B cell (primary cell): Measurements from ENCODE around the gene EHBP1.

Experiments
- CTCF ChIP-seq: fragments of 200-600 bp; IDR thresholded peaks from one replicate; pipeline ENCODE4 v1.8.0; 2022; ENCODE audit warnings: antibody characterized with exemption, mild to moderate bottlenecking
- EZH2 ChIP-seq: IDR thresholded peaks from 2 replicates; pipeline ENCODE4 v1.6.1; 2012; ENCODE audit warnings: borderline replicate concordance, low read depth, mild to moderate bottlenecking, moderate library complexity, low read length; ENCODE audit not compliant: insufficient read depth, poor library complexity, severe bottlenecking

GRCh38 chr2:62868947-62869346 is 163.4 kb downstream of the EHBP1 start:
- TF ChIP-seq CTCF = no peak
- no peak for TF ChIP-seq EZH2
